ENCODE results near the gene CAPN12. TPM values are rescaled to one million over a fixed set of nuclear protein-coding genes. Genes with fewer than 3 reads are reported as not detected.
"Not testable (repeated sequence)": the region's sequence is repeated elsewhere in the genome, so short reads cannot be mapped to it uniquely, and the experiment has no call there.

Gene CAPN12, protein sequence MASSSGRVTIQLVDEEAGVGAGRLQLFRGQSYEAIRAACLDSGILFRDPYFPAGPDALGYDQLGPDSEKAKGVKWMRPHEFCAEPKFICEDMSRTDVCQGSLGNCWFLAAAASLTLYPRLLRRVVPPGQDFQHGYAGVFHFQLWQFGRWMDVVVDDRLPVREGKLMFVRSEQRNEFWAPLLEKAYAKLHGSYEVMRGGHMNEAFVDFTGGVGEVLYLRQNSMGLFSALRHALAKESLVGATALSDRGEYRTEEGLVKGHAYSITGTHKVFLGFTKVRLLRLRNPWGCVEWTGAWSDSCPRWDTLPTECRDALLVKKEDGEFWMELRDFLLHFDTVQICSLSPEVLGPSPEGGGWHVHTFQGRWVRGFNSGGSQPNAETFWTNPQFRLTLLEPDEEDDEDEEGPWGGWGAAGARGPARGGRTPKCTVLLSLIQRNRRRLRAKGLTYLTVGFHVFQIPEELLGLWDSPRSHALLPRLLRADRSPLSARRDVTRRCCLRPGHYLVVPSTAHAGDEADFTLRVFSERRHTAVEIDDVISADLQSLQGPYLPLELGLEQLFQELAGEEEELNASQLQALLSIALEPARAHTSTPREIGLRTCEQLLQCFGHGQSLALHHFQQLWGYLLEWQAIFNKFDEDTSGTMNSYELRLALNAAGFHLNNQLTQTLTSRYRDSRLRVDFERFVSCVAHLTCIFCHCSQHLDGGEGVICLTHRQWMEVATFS
- total RNA-seq = 1 to 10 TPM in 2 of 4 donors, under 1 TPM in 1, not detected in 1; 0.83 to 8.4 (median 8.2) TPM

GRCh38 chr19:38744298-38744681 lies at the start of gene CAPN12:
Gene CAPN12 (minus strand): TSS chr19:38744474. CDS start chr19:38744165, 309 bp downstream.
- TF ChIP-seq CTCF (IDR thresholded peaks at IDR 0.05) = no peak
- no peak for TF ChIP-seq POLR2A (IDR thresholded peaks at IDR 0.05)
- no peak within 1 kb of the TSS for H3K4me3 ChIP-seq
- intact Hi-C loops (cut with DNase I; ENCODE audit: low total_unique reads) = no loop called here
- no peaks in the 10 kb centered on the region for H3K9me3 ChIP-seq
- H3K36me3 ChIP-seq = no peaks in the 10 kb centered on the region
- H3K27me3 ChIP-seq = no peaks in the 10 kb centered on the region
- H3K4me1 ChIP-seq = no peaks in the 10 kb centered on the region
- DNase-seq = no peak
- H3K27ac ChIP-seq = no peak within 1 kb of the TSS

GRCh38 chr19:38793671-38794070 lies 49.4 kb upstream of the CAPN12 start:
- no peak for DNase-seq
- intact Hi-C loops (cut with DNase I; ENCODE audit: low total_unique reads) = no loop called here
- Histone ChIP-seq H3K36me3 (no peaks in the 10 kb centered on the region), H3K4me1 (no peaks in the 10 kb centered on the region), H3K4me3 (no peak overlapping the region), H3K9me3 (no peaks in the 10 kb centered on the region), H3K27me3 (no peaks in the 10 kb centered on the region), H3K27ac (no peak overlapping the region)
- TF ChIP-seq POLR2A (IDR thresholded peaks at IDR 0.05) (no peak), CTCF (IDR thresholded peaks at IDR 0.05) (no peak)

DNA sequence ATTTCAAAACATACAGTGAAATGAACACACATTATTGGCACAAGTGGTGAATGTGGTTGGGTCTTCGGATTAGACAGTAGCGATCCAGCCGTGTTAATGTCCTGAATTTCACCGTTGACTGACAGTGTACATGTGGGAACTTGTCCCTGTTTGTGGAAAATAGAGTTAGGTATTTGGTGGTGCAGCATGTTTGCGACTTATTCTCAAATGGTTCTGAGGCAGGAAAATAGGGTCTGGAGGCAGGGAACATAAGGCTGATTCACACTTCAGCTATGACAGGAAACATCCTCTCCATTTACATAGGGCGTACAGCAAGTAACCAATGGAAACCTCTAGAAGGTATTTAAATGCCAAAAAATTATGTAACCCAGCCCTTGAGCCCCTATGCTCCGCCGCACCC lies 48.9 kb upstream of the CAPN12 start:
- Histone ChIP-seq H3K4me3 (no peak overlapping the region), H3K9me3 (no peaks in the 10 kb centered on the region), H3K27ac (no peak overlapping the region), H3K27me3 (no peaks in the 10 kb centered on the region), H3K36me3 (no peaks in the 10 kb centered on the region), H3K4me1 (no peaks in the 10 kb centered on the region)
- intact Hi-C loops (cut with DNase I; ENCODE audit: low total_unique reads) = no loop called here
- TF ChIP-seq POLR2A (IDR thresholded peaks at IDR 0.05) (no peak), CTCF (IDR thresholded peaks at IDR 0.05) (no peak)
- DNase-seq = no peak

- peak in 2 of 4 experiments; percentile 24 to 32 for TF ChIP-seq CTCF (IDR thresholded peaks at IDR 0.05)
- TF ChIP-seq POLR2A (IDR thresholded peaks at IDR 0.05) = no peak
- H3K27me3 ChIP-seq = no peaks in the 10 kb centered on the region
- H3K4me3 ChIP-seq = no peak overlapping the region
- no peaks in the 10 kb centered on the region for H3K4me1 ChIP-seq
- intact Hi-C loops (cut with DNase I; ENCODE audit: low total_unique reads) = no loop called here
- no peak for DNase-seq
- H3K36me3 ChIP-seq = no peaks in the 10 kb centered on the region
- no peaks in the 10 kb centered on the region for H3K9me3 ChIP-seq
- H3K27ac ChIP-seq = no peak overlapping the region
Measured at GRCh38 chr19:38792250-38793111, 48.2 kb upstream of the CAPN12 start.

DNA sequence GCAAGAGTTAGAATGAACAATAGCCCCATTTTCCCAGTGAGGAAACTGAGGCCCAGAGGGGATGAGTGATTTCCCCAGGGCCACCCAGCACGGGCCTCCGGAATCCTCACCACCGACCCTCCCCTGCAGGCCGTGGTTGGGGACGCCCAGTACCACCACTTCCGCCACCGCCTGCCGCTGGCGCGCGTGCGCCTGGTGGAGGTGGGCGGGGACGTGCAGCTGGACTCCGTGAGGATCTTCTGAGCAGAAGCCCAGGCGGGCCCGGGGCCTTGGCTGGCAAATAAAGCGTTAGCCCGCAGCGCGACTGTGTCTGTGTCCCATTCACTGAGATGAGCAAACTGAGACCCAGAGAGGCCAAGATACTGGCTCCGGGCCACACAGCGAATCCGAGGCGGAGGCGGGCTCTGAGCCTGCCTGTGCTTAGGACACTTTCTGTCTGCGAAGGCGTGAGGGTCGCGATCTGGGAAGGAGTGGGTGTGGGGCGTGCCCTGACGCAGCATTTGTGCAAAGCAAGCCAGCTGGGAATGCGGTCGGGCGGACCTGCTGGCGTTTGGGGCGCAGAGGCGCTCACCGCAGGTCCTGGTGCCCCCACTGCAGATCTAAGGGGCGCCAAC lies 47.3 kb upstream of the CAPN12 start:
- H3K4me1 ChIP-seq; H3K36me3 ChIP-seq; intact Hi-C loops (cut with DNase I; ENCODE audit: low total_unique reads); DNase-seq; H3K27ac ChIP-seq; H3K27me3 ChIP-seq; H3K9me3 ChIP-seq: not testable (repeated sequence)
- H3K4me3 ChIP-seq = peak overlapping the region in 1 of 2 donors; percentile 30

DNA sequence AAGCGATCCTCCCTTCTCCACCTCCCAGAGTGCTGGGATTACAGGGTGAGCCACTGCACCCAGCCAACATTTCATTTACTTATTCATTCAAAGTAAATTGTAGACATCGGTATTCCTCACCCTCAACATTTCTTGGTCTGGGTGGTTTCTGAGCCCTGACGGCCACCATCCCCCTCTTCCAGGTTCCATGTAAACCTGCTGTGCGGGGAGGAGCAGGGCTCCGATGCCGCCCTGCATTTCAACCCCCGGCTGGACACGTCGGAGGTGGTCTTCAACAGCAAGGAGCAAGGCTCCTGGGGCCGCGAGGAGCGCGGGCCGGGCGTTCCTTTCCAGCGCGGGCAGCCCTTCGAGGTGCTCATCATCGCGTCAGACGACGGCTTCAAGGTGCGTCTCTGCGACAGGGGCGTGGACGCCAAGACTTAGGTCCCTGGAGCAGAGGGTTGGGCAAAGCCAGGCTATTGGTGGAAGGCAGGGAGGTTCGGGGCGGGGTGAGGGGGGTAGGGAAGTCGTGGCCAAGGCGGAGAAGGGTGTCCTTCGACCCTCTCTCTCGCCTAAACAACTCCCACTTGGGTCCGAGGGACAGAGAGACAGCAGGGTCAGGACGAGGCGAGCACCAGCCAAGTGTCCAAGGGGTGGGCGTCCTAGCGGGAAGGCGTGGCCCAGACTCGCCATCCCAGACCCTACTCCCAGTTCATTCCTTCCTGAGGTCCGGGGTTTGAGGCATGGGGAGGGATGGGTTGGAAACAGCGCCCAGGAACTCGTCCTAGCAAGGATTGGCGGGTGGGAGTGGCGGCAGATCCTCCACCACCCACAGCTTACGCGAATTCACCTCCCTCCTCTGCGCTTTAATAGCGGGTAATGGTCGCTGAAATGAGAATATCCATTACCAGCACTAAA lies 46.5 kb upstream of the CAPN12 start:
- H3K27me3 ChIP-seq; H3K9me3 ChIP-seq; H3K27ac ChIP-seq; H3K4me1 ChIP-seq; intact Hi-C loops (cut with DNase I; ENCODE audit: low total_unique reads); H3K36me3 ChIP-seq; DNase-seq: not testable (repeated sequence)
- H3K4me3 ChIP-seq = peak overlapping the region in 1 of 2 donors; percentile 30

Data from uterus (tissue), 4 donors.